GM23338 (cell line): ENCODE results near the gene INPP5A. TPM values are rescaled to one million over a fixed set of nuclear protein-coding genes. Genes with fewer than 3 reads are reported as not detected.

Experiments used
- ATAC-seq: fragments of 200-7000 bp; cut with Tn5 transposase; 3 replicates; pipeline ENCODE4 v1.9.1; 2020
- DNase-seq: peaks from one replicate; pipeline ENCODE4 v3.0.0-alpha.2; 2015; ENCODE audit warnings: low spot score
- H2AFZ ChIP-seq: fragments of 200-600 bp; sonication (generic); 2 replicates; pipeline ENCODE4 v1.8.0; 2016; ENCODE audit warnings: antibody characterized with exemption, mild to moderate bottlenecking, moderate library complexity
- H3F3A ChIP-seq: fragments of 200-600 bp; sonication (generic); replicated peaks from 2 replicates; pipeline ENCODE4 v1.8.0; 2017; ENCODE audit warnings: antibody characterized with exemption, mixed run types, low read depth
- H3K27ac ChIP-seq: fragments of 200-600 bp; sonication (generic); 2 replicates; pipeline ENCODE4 v1.6.1; 2016; ENCODE audit warnings: low read depth
- H3K27me3 ChIP-seq: fragments of 200-600 bp; sonication (generic); 2 replicates; pipeline ENCODE4 v1.8.0; 2016; ENCODE audit warnings: mild to moderate bottlenecking, mixed run types, moderate library complexity; ENCODE audit not compliant: insufficient read depth
- H3K36me3 ChIP-seq: fragments of 200-600 bp; sonication (generic); 2 replicates; pipeline ENCODE4 v1.8.0; 2016; ENCODE audit warnings: mild to moderate bottlenecking; ENCODE audit not compliant: insufficient read depth
- H3K4me1 ChIP-seq: fragments of 200-600 bp; sonication (generic); 2 replicates; pipeline ENCODE4 v1.8.0; 2016; ENCODE audit warnings: mild to moderate bottlenecking, moderate library complexity; ENCODE audit not compliant: insufficient read depth
- H3K4me2 ChIP-seq: fragments of 200-600 bp; sonication (generic); 2 replicates; pipeline ENCODE4 v1.7.1; 2017; ENCODE audit warnings: mixed run types
- H3K4me3 ChIP-seq: fragments of 200-600 bp; sonication (generic); 2 replicates; pipeline ENCODE4 v1.6.1; 2016; ENCODE audit warnings: mixed run types
- H3K79me2 ChIP-seq: fragments of 200-600 bp; sonication (generic); replicated peaks from 2 replicates; pipeline ENCODE4 v1.8.0; 2017; ENCODE audit warnings: mild to moderate bottlenecking; ENCODE audit not compliant: insufficient read depth
- H3K9me2 ChIP-seq: fragments of 200-600 bp; sonication (generic); 2 replicates; pipeline ENCODE4 v1.8.0; 2017; ENCODE audit not compliant: insufficient read depth
- H4K20me1 ChIP-seq: fragments of 200-600 bp; sonication (generic); replicated peaks from 2 replicates; pipeline ENCODE4 v1.8.0; 2017; ENCODE audit warnings: mild to moderate bottlenecking; ENCODE audit not compliant: insufficient read depth
- H3K27ac Mint-ChIP-seq: 2 replicates; pipeline ENCODE4 v1.8.0; 2020; ENCODE audit warnings: inconsistent platforms, mild to moderate bottlenecking, moderate library complexity, mixed read lengths
- H3K27me3 Mint-ChIP-seq: 3 replicates; pipeline ENCODE4 v1.8.0; 2022; ENCODE audit warnings: low read depth, mild to moderate bottlenecking, moderate library complexity, mixed read lengths, inconsistent platforms; ENCODE audit not compliant: insufficient read depth, poor library complexity
- H3K36me3 Mint-ChIP-seq: 3 replicates; pipeline ENCODE4 v1.8.0; 2021; ENCODE audit warnings: low read depth, mild to moderate bottlenecking, inconsistent platforms, moderate library complexity, mixed read lengths
- H3K4me1 Mint-ChIP-seq: 3 replicates; pipeline ENCODE4 v1.8.0; 2020; ENCODE audit warnings: mild to moderate bottlenecking, inconsistent platforms, mixed read lengths
- H3K4me3 Mint-ChIP-seq: 3 replicates; pipeline ENCODE4 v1.8.0; 2021; ENCODE audit warnings: moderate library complexity, mild to moderate bottlenecking, inconsistent platforms, mixed read lengths
- H3K9me3 Mint-ChIP-seq: 3 replicates; pipeline ENCODE4 v1.8.0; 2020; ENCODE audit warnings: moderate library complexity, mild to moderate bottlenecking, inconsistent platforms, mixed read lengths
- EZH2 ChIP-seq: fragments of 200-600 bp; sonication (generic); IDR thresholded peaks from one replicate; pipeline ENCODE4 v1.8.0; 2017; ENCODE audit warnings: antibody characterized with exemption, mild to moderate bottlenecking, low read depth; ENCODE audit not compliant: unreplicated experiment
- EZH2phosphoT487 ChIP-seq: fragments of 200-600 bp; sonication (generic); IDR thresholded peaks from one replicate; pipeline ENCODE4 v1.8.1; 2018; ENCODE audit warnings: antibody characterized with exemption; ENCODE audit not compliant: unreplicated experiment
- STAT1 ChIP-seq: IDR thresholded peaks from one replicate; pipeline ENCODE4 v1.6.1; 2016; ENCODE audit warnings: antibody characterized with exemption; ENCODE audit not compliant: unreplicated experiment
- ZNF114 ChIP-seq: fragments of 250-450 bp; sonication (Bioruptor Pico); IDR thresholded peaks from 2 replicates; pipeline ENCODE4 v1.5.0; 2020; ENCODE audit warnings: mild to moderate bottlenecking, moderate library complexity
- ZNF331 ChIP-seq: fragments of 250-450 bp; sonication (Bioruptor Pico); IDR thresholded peaks from 2 replicates; pipeline ENCODE4 v1.5.0; 2020; ENCODE audit warnings: low read depth, mild to moderate bottlenecking, moderate library complexity
- polyA plus RNA-seq: library from polyadenylated mRNA; unstranded; fragments of >200 nt; fragmentation: Nextera tagmentation; extraction: Ambion mirVana; gene quantifications from 2 replicates; pipeline ENCODE4 v1.2.1, GENCODE V29; 2016
- total RNA-seq: library from RNA; depleted of rRNA; stranded (reverse); fragments of >200 nt; shearing (Covaris generic); gene quantifications from 2 replicates; pipeline ENCODE4 v1.2.3, GENCODE V29; 2014
- TF ChIP-seq, protein P1 (sequence below), 2 experiments: fragments of 200-600 bp in 1 of 2; sonication (generic) in 1 of 2; conservative IDR thresholded peaks; 2 replicates each; pipeline versions ENCODE4 v1.5.1 to v1.6.1; 2016 to 2017; ENCODE audit warnings: antibody characterized with exemption in 2 of 2, low read depth in 2 of 2, mild to moderate bottlenecking in 2 of 2, moderate library complexity in 1 of 2
- TF ChIP-seq, protein P2 (sequence below): IDR thresholded peaks from one replicate; pipeline ENCODE4 v1.6.1; 2018; ENCODE audit warnings: antibody characterized with exemption; ENCODE audit not compliant: unreplicated experiment
- TF ChIP-seq, protein P3 (sequence below): IDR thresholded peaks from 2 replicates; pipeline ENCODE4 v1.6.1; 2016; ENCODE audit warnings: antibody characterized with exemption
- TF ChIP-seq, protein P4 (sequence below): fragments of 250-450 bp; sonication (Bioruptor Pico); IDR thresholded peaks from 2 replicates; pipeline ENCODE4 v1.5.0; 2020; ENCODE audit warnings: mild to moderate bottlenecking, moderate library complexity

INPP5A gene
- total and polyA plus RNA-seq, 2 experiments from 2014 or later, result 5.9 to 40.6 TPM

DNA sequence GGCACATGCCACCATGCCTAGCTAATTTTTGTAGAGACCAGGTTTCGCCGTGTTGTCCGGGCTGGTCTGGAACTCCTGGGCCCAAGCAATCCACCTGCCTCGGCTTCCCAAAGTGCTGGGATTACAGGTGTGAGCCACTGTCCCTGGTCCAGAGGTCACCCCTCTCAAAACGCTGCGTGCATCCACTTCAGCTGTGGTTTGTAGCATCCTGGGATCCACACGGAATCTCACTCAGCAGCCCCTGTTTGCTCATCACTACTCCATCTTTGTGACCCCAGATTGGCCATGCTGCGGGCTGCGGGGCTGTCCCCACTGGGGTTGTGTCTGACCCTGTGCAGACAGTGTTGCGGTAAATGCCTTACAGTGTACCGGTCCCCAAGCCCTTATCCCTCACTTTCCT, 3.5 kb downstream of the INPP5A start (continued):
- TF ChIP-seq, protein P1, sequence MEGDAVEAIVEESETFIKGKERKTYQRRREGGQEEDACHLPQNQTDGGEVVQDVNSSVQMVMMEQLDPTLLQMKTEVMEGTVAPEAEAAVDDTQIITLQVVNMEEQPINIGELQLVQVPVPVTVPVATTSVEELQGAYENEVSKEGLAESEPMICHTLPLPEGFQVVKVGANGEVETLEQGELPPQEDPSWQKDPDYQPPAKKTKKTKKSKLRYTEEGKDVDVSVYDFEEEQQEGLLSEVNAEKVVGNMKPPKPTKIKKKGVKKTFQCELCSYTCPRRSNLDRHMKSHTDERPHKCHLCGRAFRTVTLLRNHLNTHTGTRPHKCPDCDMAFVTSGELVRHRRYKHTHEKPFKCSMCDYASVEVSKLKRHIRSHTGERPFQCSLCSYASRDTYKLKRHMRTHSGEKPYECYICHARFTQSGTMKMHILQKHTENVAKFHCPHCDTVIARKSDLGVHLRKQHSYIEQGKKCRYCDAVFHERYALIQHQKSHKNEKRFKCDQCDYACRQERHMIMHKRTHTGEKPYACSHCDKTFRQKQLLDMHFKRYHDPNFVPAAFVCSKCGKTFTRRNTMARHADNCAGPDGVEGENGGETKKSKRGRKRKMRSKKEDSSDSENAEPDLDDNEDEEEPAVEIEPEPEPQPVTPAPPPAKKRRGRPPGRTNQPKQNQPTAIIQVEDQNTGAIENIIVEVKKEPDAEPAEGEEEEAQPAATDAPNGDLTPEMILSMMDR (conservative IDR thresholded peaks at IDR 0.05; ENCODE audit: low read depth in 2 of 2), result no peak
- TF ChIP-seq, protein P2, sequence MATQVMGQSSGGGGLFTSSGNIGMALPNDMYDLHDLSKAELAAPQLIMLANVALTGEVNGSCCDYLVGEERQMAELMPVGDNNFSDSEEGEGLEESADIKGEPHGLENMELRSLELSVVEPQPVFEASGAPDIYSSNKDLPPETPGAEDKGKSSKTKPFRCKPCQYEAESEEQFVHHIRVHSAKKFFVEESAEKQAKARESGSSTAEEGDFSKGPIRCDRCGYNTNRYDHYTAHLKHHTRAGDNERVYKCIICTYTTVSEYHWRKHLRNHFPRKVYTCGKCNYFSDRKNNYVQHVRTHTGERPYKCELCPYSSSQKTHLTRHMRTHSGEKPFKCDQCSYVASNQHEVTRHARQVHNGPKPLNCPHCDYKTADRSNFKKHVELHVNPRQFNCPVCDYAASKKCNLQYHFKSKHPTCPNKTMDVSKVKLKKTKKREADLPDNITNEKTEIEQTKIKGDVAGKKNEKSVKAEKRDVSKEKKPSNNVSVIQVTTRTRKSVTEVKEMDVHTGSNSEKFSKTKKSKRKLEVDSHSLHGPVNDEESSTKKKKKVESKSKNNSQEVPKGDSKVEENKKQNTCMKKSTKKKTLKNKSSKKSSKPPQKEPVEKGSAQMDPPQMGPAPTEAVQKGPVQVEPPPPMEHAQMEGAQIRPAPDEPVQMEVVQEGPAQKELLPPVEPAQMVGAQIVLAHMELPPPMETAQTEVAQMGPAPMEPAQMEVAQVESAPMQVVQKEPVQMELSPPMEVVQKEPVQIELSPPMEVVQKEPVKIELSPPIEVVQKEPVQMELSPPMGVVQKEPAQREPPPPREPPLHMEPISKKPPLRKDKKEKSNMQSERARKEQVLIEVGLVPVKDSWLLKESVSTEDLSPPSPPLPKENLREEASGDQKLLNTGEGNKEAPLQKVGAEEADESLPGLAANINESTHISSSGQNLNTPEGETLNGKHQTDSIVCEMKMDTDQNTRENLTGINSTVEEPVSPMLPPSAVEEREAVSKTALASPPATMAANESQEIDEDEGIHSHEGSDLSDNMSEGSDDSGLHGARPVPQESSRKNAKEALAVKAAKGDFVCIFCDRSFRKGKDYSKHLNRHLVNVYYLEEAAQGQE, result no peak
- no peak for TF ChIP-seq EZH2phosphoT487

DNA sequence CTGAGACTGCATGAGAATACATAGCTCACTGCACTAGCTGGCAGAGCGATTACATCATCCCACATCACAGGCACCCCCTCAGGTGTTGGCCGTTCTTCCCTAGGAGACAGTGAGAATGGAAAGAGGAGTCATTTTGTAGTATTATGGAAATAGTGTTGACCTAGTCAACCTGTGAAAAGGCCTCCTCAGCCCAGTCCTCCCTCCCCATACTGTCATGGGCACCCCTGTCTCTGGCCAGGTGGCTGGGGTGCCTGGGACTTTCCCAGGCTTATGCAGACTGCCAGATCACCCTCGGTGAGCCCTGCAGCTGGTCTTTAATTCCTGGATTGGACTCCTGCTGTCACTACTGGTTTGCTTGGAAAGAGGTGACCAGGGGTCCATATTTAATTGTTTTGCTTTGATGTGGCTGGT, 4.0 kb downstream of the INPP5A start:
- peaks cover 67% of the 10 kb centered on the region for H3K79me2 ChIP-seq
- TF ChIP-seq, protein P3, sequence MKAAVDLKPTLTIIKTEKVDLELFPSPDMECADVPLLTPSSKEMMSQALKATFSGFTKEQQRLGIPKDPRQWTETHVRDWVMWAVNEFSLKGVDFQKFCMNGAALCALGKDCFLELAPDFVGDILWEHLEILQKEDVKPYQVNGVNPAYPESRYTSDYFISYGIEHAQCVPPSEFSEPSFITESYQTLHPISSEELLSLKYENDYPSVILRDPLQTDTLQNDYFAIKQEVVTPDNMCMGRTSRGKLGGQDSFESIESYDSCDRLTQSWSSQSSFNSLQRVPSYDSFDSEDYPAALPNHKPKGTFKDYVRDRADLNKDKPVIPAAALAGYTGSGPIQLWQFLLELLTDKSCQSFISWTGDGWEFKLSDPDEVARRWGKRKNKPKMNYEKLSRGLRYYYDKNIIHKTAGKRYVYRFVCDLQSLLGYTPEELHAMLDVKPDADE, result no peak
- TF ChIP-seq, protein P4, sequence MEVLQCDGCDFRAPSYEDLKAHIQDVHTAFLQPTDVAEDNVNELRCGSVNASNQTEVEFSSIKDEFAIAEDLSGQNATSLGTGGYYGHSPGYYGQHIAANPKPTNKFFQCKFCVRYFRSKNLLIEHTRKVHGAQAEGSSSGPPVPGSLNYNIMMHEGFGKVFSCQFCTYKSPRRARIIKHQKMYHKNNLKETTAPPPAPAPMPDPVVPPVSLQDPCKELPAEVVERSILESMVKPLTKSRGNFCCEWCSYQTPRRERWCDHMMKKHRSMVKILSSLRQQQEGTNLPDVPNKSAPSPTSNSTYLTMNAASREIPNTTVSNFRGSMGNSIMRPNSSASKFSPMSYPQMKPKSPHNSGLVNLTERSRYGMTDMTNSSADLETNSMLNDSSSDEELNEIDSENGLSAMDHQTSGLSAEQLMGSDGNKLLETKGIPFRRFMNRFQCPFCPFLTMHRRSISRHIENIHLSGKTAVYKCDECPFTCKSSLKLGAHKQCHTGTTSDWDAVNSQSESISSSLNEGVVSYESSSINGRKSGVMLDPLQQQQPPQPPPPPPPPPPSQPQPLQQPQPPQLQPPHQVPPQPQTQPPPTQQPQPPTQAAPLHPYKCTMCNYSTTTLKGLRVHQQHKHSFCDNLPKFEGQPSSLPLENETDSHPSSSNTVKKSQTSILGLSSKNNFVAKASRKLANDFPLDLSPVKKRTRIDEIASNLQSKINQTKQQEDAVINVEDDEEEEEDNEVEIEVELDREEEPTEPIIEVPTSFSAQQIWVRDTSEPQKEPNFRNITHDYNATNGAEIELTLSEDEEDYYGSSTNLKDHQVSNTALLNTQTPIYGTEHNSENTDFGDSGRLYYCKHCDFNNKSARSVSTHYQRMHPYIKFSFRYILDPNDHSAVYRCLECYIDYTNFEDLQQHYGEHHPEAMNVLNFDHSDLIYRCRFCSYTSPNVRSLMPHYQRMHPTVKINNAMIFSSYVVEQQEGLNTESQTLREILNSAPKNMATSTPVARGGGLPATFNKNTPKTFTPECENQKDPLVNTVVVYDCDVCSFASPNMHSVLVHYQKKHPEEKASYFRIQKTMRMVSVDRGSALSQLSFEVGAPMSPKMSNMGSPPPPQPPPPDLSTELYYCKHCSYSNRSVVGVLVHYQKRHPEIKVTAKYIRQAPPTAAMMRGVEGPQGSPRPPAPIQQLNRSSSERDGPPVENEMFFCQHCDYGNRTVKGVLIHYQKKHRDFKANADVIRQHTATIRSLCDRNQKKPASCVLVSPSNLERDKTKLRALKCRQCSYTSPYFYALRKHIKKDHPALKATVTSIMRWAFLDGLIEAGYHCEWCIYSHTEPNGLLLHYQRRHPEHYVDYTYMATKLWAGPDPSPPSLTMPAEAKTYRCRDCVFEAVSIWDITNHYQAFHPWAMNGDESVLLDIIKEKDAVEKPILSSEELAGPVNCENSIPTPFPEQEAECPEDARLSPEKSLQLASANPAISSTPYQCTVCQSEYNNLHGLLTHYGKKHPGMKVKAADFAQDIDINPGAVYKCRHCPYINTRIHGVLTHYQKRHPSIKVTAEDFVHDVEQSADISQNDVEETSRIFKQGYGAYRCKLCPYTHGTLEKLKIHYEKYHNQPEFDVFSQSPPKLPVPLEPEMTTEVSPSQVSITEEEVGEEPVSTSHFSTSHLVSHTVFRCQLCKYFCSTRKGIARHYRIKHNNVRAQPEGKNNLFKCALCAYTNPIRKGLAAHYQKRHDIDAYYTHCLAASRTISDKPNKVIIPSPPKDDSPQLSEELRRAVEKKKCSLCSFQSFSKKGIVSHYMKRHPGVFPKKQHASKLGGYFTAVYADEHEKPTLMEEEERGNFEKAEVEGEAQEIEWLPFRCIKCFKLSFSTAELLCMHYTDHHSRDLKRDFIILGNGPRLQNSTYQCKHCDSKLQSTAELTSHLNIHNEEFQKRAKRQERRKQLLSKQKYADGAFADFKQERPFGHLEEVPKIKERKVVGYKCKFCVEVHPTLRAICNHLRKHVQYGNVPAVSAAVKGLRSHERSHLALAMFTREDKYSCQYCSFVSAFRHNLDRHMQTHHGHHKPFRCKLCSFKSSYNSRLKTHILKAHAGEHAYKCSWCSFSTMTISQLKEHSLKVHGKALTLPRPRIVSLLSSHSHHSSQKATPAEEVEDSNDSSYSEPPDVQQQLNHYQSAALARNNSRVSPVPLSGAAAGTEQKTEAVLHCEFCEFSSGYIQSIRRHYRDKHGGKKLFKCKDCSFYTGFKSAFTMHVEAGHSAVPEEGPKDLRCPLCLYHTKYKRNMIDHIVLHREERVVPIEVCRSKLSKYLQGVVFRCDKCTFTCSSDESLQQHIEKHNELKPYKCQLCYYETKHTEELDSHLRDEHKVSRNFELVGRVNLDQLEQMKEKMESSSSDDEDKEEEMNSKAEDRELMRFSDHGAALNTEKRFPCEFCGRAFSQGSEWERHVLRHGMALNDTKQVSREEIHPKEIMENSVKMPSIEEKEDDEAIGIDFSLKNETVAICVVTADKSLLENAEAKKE, result no peak
- TF ChIP-seq ZNF114 (CRISPR knock-in tag) (no peak), STAT1 (no peak), EZH2 (no peak), EZH2phosphoT487 (no peak), ZNF331 (no peak)

More for the DNA sequence above, 4.0 kb downstream of the INPP5A start:
- Histone ChIP-seq H3K4me3 (no peak overlapping the region), H3K4me2 (no peak overlapping the region), H3K27me3 (peaks cover 10% of the 10 kb centered on the region), H2AFZ (no peak overlapping the region), H3K4me1 (peaks cover 14% of the 10 kb centered on the region; the same call in 1 of the 2 replicates), H4K20me1 (peaks cover 22% of the 10 kb centered on the region), H3K9me2 (no peaks in the 10 kb centered on the region), H3K36me3 (no peaks in the 10 kb centered on the region), H3F3A (no peaks in the 10 kb centered on the region), H3K27ac (no peak overlapping the region)
- Mint-ChIP-seq H3K36me3 (no peaks in the 10 kb centered on the region), H3K27me3 (peaks cover 26% of the 10 kb centered on the region), H3K9me3 (no peaks in the 10 kb centered on the region), H3K4me3 (0 out of 3 replicates have a peak overlapping the region, but pooled peaks have one; percentile 1), H3K4me1 (peaks cover 46% of the 10 kb centered on the region), H3K27ac (peak overlapping the region; percentile 58)
- DNase-seq, result no peak
- 0 out of 3 replicates have a peak, but pooled peaks have one; percentile 1 for ATAC-seq
